Prostate gland (tissue), 2 donors: ENCODE measurements around the gene SLCO3A1.

Experiments used
- CTCF ChIP-seq, 4 experiments: fragments of 200-600 bp in 2 of 4; fragments of 450-650 bp in 2 of 4; sonication (generic) in 2 of 4; IDR thresholded peaks; 1 replicate in 3 of 4; 2 replicates in 1 of 4; pipeline ENCODE4 v1.5.1; 2016 to 2019; ENCODE audit warnings: antibody characterized with exemption in 4 of 4, mild to moderate bottlenecking in 2 of 4, moderate library complexity in 2 of 4
- POLR2A ChIP-seq: fragments of 450-650 bp; IDR thresholded peaks from one replicate; pipeline ENCODE4 v1.6.1; 2016; ENCODE audit warnings: antibody characterized with exemption, mild to moderate bottlenecking
- POLR2AphosphoS5 ChIP-seq: sonication (generic); formaldehyde crosslinking; IDR thresholded peaks from one replicate; pipeline ENCODE4 v1.6.1; 2017; ENCODE audit warnings: antibody characterized with exemption

- TF ChIP-seq CTCF (IDR thresholded peaks at IDR 0.05) (no peak), POLR2A (no peak), POLR2AphosphoS5 (no peak)
These were observed 38.9 kb downstream of the SLCO3A1 start for GRCh38 chr15:91892436-91892835.
